ENCODE measurements around the gene APOA1. TPM values are rescaled to one million over a fixed set of nuclear protein-coding genes. Genes with fewer than 3 reads are reported as not detected.

The APOA1 gene
- total and polyA plus RNA-seq, 12 donors = 3.8 to 398 (median 70.5) TPM

- Histone ChIP-seq H3K9me3 (no peaks in the 10 kb centered on the region), H3K27me3 (no peaks in the 10 kb centered on the region), H3K36me3 (no peaks in the 10 kb centered on the region), H3K4me1 (peaks cover 0 to 3% (median 0%) of the 10 kb centered on the region in 9 donors), H3K4me3 (no peak overlapping the region), H3K27ac (no peak overlapping the region)
- DNase-seq (no peak), ATAC-seq (no peak)
- TF ChIP-seq, protein P1, sequence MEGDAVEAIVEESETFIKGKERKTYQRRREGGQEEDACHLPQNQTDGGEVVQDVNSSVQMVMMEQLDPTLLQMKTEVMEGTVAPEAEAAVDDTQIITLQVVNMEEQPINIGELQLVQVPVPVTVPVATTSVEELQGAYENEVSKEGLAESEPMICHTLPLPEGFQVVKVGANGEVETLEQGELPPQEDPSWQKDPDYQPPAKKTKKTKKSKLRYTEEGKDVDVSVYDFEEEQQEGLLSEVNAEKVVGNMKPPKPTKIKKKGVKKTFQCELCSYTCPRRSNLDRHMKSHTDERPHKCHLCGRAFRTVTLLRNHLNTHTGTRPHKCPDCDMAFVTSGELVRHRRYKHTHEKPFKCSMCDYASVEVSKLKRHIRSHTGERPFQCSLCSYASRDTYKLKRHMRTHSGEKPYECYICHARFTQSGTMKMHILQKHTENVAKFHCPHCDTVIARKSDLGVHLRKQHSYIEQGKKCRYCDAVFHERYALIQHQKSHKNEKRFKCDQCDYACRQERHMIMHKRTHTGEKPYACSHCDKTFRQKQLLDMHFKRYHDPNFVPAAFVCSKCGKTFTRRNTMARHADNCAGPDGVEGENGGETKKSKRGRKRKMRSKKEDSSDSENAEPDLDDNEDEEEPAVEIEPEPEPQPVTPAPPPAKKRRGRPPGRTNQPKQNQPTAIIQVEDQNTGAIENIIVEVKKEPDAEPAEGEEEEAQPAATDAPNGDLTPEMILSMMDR (IDR thresholded peaks at IDR 0.05) = no peak
- intact Hi-C loops (cut with DNase I) = no loop called here
- WGBS, 2 donors = 76 to 77% methylated on average over 5 of the region's 5 CpGs
Observed at GRCh38 chr11:116825434-116825833, 12.0 kb downstream of the APOA1 start.

- no peak for ATAC-seq
Observed at GRCh38 chr11:116823031-116823843, 14.2 kb downstream of the APOA1 start, which contains the start of gene APOA4. Gene APOA4, minus strand, starts transcription at chr11:116823304. Its CDS starts 113 bp downstream, at chr11:116823191.

GRCh38 chr11:116822575-116822974 is 14.8 kb downstream of the APOA1 start:
- Histone ChIP-seq H3K36me3 (no peaks in the 10 kb centered on the region), H3K27ac (no peak overlapping the region), H3K27me3 (no peaks in the 10 kb centered on the region), H3K4me1 (no peaks in the 10 kb centered on the region), H3K9me3 (no peaks in the 10 kb centered on the region), H3K4me3 (no peak overlapping the region)
- TF ChIP-seq, protein P1 (IDR thresholded peaks at IDR 0.05) = no peak
- ATAC-seq = no peak
- 75 to 77% methylated on average over 5 of the region's 5 CpGs for WGBS, 2 donors
- intact Hi-C loops (cut with DNase I) = no loop called here
- no peak for DNase-seq

More at GRCh38 chr11:116823031-116823843, 14.2 kb downstream of the APOA1 start, which contains the start of gene APOA4:
- 70% methylated on average over 16 of the region's 16 CpGs for WGBS, 2 donors
- TF ChIP-seq, protein P1 (IDR thresholded peaks at IDR 0.05) = no peak
- no peak for DNase-seq
- no peak within 1 kb of the TSS for H3K27ac ChIP-seq
- H3K4me3 ChIP-seq = no peak within 1 kb of the TSS
- H3K4me1 ChIP-seq = no peaks in the 10 kb centered on the region
- H3K36me3 ChIP-seq = no peaks in the 10 kb centered on the region
- no peaks in the 10 kb centered on the region for H3K9me3 ChIP-seq
- H3K27me3 ChIP-seq = no peaks in the 10 kb centered on the region
- intact Hi-C loops (cut with DNase I) = no loop called here

DNA sequence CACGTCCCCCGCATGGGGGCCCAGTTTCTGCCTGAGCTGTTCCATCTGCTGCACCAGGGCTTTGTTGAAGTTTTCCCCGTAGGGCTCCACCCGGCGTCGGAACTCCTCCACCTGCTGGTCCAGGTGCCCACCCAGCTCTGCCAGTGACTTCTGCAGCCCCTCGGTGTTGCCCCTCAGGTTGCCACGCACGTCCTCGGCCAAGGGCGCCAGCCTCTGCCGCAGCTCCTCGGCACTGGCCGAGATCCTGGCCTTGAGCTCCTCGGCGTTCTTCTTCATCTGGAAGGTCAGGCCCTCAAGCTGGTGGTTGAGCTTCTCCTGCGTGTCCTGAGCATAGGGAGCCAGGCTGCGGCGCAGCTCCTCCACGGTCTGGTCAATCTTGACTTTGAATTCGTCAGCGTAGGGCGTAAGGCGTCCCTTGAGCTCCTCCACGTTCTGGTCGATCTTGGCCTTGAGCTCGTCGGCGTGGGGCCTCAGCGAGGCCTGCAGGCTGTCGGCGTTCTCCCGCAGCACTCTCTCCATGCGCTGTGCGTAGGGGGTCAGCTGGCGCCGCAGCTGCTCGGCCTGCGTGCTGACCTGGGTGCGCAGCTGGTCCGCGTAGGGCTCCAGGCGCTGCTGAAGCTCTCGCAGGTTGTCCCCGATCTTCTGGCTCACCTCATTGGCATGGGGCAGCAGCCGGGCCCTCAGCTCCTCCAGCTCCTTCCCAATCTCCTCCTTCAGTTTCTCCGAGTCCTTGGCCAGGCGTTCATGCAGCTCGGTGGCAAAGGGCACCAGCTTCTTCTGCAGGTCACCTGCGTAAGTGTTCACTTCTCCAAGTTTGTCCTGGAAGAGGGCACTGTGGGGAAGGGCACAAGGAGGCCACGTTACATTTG is 16.1 kb downstream of the APOA1 start:
- Histone ChIP-seq H3K4me3 (no peak overlapping the region), H3K27ac (no peak overlapping the region), H3K9me3 (no peaks in the 10 kb centered on the region), H3K27me3 (no peaks in the 10 kb centered on the region), H3K36me3 (no peaks in the 10 kb centered on the region), H3K4me1 (no peaks in the 10 kb centered on the region)
- TF ChIP-seq, protein P1 (IDR thresholded peaks at IDR 0.05) = no peak
- ATAC-seq (no peak), DNase-seq (no peak)
- intact Hi-C loops (cut with DNase I) = no loop called here
- WGBS, 2 donors = 92 to 95% methylated on average over 51 of the region's 51 CpGs

Data from heart right ventricle (tissue), 16 donors.